HG03103 (cell line): Measurements from ENCODE around the gene RAB9A.
"Not testable (repeated sequence)": the region's sequence is repeated elsewhere in the genome, so short reads cannot be mapped to it uniquely, and the experiment has no call there.

Experiments
- ATAC-seq: cut with Tn5 transposase; IDR thresholded peaks from one replicate; pipeline ENCODE4 v1.9.1; 2021; ENCODE audit warnings: low read depth; ENCODE audit not compliant: unreplicated experiment

RAB9A gene

GRCh38 chrX:13688958-13689740 is at the start of gene RAB9A:
RAB9A (plus strand) TSS chrX:13689128; CDS start chrX:13708747, 19,619 bp downstream.
- peak; percentile 75 for ATAC-seq

- not testable (repeated sequence) for ATAC-seq
These were observed 47.2 kb upstream of the RAB9A start for GRCh38 chrX:13641684-13642083.

- ATAC-seq = no peak
These were observed 43.3 kb upstream of the RAB9A start for GRCh38 chrX:13645464-13646153.

GRCh38 chrX:13646154-13646549 is 42.8 kb upstream of the RAB9A start:
- no peak for ATAC-seq

- ATAC-seq = no peak
These were observed 41.2 kb upstream of the RAB9A start for GRCh38 chrX:13647709-13648212.

GRCh38 chrX:13648336-13648735 is 40.6 kb upstream of the RAB9A start:
- not testable (repeated sequence) for ATAC-seq

- no peak for ATAC-seq
These were observed 39.1 kb upstream of the RAB9A start for GRCh38 chrX:13649838-13650237.

GRCh38 chrX:13650318-13650717 is 38.6 kb upstream of the RAB9A start:
- no peak for ATAC-seq

GRCh38 chrX:13651150-13651549 is 37.8 kb upstream of the RAB9A start:
- no peak for ATAC-seq

GRCh38 chrX:13652287-13652793 is 36.6 kb upstream of the RAB9A start:
- no peak for ATAC-seq

- ATAC-seq = peak; percentile 86
These were observed 35.9 kb upstream of the RAB9A start, which contains the start of gene TCEANC for GRCh38 chrX:13652850-13653693. TCEANC (plus strand) TSS chrX:13653141; CDS start chrX:13662509, 9,368 bp downstream.

GRCh38 chrX:13654116-13654515 is 34.8 kb upstream of the RAB9A start:
- no peak for ATAC-seq

GRCh38 chrX:13655674-13656073 is 33.3 kb upstream of the RAB9A start:
- no peak for ATAC-seq

- ATAC-seq = no peak
These were observed 30.3 kb upstream of the RAB9A start for GRCh38 chrX:13658602-13659001.

- no peak for ATAC-seq
These were observed 29.9 kb upstream of the RAB9A start for GRCh38 chrX:13659063-13659462.

- no peak for ATAC-seq
These were observed 27.1 kb upstream of the RAB9A start for GRCh38 chrX:13661735-13662288.

- no peak for ATAC-seq
These were observed 26.6 kb upstream of the RAB9A start for GRCh38 chrX:13662355-13662791.

GRCh38 chrX:13664020-13664419 is 24.9 kb upstream of the RAB9A start:
- ATAC-seq = no peak

GRCh38 chrX:13666836-13667235 is 22.1 kb upstream of the RAB9A start:
- ATAC-seq = no peak

- ATAC-seq = no peak
These were observed 21.0 kb upstream of the RAB9A start for GRCh38 chrX:13667919-13668318.
